Fibroblast of pulmonary artery (primary cell): ENCODE data around the gene MYT1.
"Not testable (repeated sequence)": the region's sequence is repeated elsewhere in the genome, so short reads cannot be mapped to it uniquely, and the experiment has no call there.

ENCODE experiments used
- DNase-seq: peaks from one replicate; pipeline ENCODE4 v3.0.0-alpha.2; 2010; ENCODE audit warnings: low read depth
- H3K4me3 ChIP-seq: replicated peaks from 2 replicates; pipeline ENCODE4 v1.5.1; 2011; ENCODE audit warnings: low read depth, mild to moderate bottlenecking, control low read depth, low read length, moderate library complexity
- TF ChIP-seq, protein P1 (sequence below): IDR thresholded peaks from 2 replicates; pipeline ENCODE4 v1.5.1; 2011; ENCODE audit warnings: mild to moderate bottlenecking, control low read depth, low read length, inconsistent platforms; ENCODE audit errors: missing control alignments

The MYT1 gene

DNA sequence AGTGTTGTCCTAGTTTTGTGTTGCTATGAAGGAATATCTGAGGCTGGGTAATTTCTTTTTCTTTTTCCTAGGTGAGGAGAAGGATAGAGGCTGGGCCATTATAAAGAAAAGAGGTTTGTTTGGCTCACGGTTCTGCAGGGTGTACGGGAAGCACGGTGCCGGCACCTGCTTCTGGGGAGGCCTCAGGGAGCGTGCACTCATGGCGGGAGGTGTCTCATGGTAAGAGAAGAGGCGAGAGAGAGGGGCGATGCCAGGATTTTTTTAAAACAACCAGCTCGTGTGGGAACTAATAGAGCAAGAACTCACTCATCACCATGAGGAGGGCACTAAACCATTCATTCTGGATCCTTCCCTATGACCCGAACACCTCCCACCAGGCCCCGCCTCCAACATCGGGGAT is 42.7 kb upstream of the MYT1 start:
- no peak overlapping the region for H3K4me3 ChIP-seq
- DNase-seq = no peak
- TF ChIP-seq, protein P1, sequence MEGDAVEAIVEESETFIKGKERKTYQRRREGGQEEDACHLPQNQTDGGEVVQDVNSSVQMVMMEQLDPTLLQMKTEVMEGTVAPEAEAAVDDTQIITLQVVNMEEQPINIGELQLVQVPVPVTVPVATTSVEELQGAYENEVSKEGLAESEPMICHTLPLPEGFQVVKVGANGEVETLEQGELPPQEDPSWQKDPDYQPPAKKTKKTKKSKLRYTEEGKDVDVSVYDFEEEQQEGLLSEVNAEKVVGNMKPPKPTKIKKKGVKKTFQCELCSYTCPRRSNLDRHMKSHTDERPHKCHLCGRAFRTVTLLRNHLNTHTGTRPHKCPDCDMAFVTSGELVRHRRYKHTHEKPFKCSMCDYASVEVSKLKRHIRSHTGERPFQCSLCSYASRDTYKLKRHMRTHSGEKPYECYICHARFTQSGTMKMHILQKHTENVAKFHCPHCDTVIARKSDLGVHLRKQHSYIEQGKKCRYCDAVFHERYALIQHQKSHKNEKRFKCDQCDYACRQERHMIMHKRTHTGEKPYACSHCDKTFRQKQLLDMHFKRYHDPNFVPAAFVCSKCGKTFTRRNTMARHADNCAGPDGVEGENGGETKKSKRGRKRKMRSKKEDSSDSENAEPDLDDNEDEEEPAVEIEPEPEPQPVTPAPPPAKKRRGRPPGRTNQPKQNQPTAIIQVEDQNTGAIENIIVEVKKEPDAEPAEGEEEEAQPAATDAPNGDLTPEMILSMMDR = no peak

DNA sequence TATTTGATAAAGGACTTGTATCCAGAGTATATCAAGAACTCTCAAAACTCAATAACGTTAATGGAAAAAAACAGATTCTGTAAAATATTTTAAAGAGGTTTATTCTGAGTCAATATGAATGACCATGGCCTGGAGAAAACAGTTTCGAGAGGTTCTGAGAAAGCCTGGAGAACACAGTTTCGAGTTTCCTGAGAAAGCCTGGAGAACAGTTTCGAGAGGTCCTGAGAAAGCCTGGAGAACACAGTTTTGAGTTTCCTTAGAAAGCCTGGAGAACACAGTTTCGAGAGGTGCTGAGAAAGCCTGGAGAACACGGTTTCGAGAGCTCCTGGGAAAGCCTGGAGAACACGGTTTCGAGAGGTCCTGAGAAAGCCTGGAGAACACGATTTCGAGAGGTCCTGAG is 41.3 kb upstream of the MYT1 start:
- DNase-seq, H3K4me3 ChIP-seq: not testable (repeated sequence)

DNA sequence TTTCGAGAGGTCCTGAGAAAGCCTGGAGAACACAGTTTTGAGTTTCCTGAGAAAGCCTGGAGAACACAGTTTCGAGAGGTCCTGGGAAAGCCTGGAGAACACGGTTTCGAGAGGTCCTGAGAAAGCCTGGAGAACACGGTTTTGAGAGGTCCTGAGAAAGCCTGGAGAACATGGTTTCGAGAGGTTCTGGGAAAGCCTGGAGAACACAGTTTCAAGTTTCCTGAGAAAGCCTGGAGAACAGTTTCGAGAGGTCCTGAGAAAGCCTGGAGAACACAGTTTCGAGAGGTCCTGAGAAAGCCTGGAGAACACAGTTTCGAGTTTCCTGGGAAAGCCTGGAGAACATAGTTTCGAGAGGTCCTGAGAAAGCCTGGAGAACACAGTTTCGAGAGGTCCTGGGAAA is 40.7 kb upstream of the MYT1 start:
- not testable (repeated sequence) for DNase-seq, H3K4me3 ChIP-seq

DNA sequence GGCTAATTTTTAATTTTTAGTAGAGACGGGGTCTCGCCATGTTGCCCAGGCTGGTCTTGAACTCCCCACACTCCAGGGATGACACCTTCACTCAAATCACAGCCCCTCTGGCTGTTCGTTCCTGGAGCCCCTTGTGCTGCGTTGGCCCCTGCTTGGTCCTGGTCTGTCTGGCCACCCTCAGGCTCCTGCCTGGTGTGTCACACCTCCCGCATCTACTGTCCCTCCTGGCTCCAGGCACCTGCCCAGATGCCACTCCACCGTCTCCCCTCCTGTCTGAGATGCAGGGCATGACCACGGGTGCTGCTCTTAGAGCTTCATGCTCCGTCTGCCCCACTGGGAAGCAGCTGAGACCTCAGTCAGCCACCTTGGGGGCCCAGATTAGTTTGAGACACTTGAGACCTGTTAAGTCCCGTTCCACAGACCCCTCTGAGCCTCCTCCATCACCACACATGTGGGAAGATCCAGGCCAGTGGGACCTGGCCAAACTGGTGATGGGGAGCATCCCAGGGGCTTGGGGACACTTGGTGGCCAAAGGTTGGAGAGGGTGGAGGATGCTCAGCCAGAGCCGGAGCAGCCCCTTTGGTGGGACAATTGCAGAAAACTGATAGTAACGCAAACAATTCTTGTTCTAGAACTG is 35.0 kb upstream of the MYT1 start:
- TF ChIP-seq, protein P1 = no peak
- no peak for DNase-seq
- H3K4me3 ChIP-seq = no peak overlapping the region

DNA sequence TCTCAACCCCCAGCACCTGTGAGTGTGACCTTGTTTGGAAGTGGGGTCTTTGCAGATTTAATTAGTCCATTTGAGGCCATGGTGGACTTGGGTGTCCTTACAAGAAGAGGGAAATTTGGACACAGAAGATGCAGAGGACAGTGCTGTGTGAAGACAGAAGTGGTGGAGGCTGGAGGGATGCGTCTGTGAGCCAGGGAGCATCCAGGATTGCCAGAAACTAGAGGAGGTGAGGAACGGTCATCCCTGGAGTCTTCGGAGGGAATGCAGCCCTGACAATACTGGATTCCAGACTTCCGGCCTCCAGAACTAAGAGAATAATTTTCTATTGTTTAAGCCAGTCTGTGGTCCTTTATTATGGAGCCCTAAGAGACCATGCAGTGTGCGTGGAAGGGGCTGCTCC is 34.0 kb upstream of the MYT1 start:
- DNase-seq = no peak
- TF ChIP-seq, protein P1 = no peak
- no peak overlapping the region for H3K4me3 ChIP-seq

DNA sequence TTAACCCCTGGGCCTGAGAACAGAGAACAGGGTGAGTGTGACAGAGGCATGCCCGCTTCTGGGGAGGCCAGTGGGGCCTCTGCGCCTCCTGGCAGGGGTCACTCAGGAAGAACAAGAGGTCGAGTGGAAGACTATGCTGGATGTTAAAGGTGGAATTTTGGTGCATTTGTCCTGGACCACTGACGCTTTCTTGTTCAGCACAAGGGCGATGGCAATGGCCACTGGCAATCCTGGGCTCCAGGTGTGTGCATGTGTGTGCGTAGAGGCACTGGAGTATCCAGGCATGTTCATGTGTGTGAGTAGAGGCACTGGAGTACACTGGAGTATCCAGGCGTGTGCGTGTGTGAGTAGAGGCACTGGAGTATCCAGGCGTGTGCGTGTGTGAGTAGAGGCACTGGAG is 33.4 kb upstream of the MYT1 start:
- TF ChIP-seq, protein P1 = no peak
- no peak overlapping the region for H3K4me3 ChIP-seq
- DNase-seq = no peak

DNA sequence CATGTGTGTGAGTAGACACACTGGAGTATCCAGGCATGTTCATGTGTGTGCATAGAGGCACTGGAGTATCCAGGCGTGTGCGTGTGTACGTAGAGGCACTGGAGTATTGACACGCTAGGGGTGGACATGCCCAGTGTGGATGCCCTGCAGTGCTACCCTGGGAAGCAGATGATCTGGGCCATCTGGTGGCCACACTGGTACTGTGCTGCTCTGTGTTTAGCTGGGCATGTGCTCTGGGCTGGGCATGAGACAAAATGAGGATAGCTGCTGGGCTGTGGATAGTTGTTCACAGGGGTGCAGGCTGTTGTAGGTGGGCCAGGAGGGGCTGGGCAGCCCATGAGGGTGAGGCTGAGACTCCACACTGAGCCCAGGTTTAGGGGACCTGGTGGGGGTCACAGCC is 32.8 kb upstream of the MYT1 start:
- H3K4me3 ChIP-seq = no peak overlapping the region
- peak; percentile 8 for DNase-seq
- TF ChIP-seq, protein P1 = peak; percentile 19

DNA sequence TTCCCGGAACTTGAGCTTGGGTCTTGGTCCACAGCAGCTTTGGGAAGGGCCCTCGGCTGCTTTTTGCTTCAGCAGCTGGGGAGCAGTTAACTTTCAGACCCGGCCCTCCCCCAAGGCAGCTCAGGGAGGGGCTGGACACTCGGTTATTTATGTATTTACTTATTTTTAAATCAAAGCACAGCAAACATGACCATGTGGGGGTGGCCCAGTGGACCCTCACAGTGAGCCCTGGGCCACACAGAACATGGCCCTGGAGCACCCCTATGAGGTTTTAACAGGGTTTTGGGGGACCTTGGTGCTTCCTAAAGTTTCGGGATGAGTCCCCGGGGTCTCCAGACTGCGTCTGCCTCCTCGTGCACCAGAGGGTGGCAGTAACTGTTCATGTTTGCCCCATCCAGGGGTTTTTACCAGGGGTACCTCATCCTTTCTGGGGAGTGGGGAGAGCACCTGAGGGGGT is 30.3 kb upstream of the MYT1 start:
- H3K4me3 ChIP-seq = no peak overlapping the region
- no peak for DNase-seq
- TF ChIP-seq, protein P1 = peak; percentile 18

DNA sequence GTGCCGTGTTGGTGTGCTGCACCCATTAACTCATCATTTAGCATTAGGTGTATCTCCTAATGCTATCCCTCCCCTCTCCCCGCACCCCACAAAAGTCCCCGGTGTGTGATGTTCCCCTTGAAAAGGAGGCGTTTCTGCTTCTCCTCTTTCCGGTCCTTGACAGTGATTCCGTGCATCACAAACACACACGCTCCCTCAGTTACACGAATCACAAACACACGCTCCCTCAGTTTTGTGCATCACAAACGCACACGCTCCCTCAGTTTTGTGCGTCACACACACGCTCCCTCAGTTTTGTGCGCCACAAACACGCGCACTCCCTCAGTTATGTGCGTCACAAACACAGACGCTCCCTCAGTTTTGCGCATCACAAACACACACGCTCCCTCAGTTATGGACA is 29.5 kb upstream of the MYT1 start:
- H3K4me3 ChIP-seq, DNase-seq: not testable (repeated sequence)
